HG02884 (cell line): Measurements from ENCODE around the gene KLHDC4.
"Not testable (repeated sequence)": the region's sequence is repeated elsewhere in the genome, so short reads cannot be mapped to it uniquely, and the experiment has no call there.

Experiments used
- ATAC-seq: cut with Tn5 transposase; IDR thresholded peaks from one replicate; pipeline ENCODE4 v1.9.1; 2021; ENCODE audit warnings: mild to moderate bottlenecking, moderate library complexity; ENCODE audit not compliant: unreplicated experiment

Gene KLHDC4

GRCh38 chr16:87788730-87789436 is 23.1 kb upstream of the KLHDC4 start:
- not testable (repeated sequence) for ATAC-seq

- ATAC-seq = not testable (repeated sequence)
These were observed 21.8 kb upstream of the KLHDC4 start for GRCh38 chr16:87787451-87788091.

GRCh38 chr16:87784812-87785211 is 19.0 kb upstream of the KLHDC4 start:
- no peak for ATAC-seq

GRCh38 chr16:87782033-87782432 is 16.2 kb upstream of the KLHDC4 start:
- ATAC-seq = no peak

- no peak for ATAC-seq
These were observed 14.7 kb upstream of the KLHDC4 start for GRCh38 chr16:87780385-87780989.

- no peak for ATAC-seq
These were observed 13.2 kb upstream of the KLHDC4 start for GRCh38 chr16:87778830-87779579.

- ATAC-seq = no peak
These were observed 12.7 kb upstream of the KLHDC4 start for GRCh38 chr16:87778476-87778829.

GRCh38 chr16:87773836-87774235 is 8.1 kb upstream of the KLHDC4 start:
- ATAC-seq = not testable (repeated sequence)

GRCh38 chr16:87767456-87767855 is 1.7 kb upstream of the KLHDC4 start:
- ATAC-seq = not testable (repeated sequence)

GRCh38 chr16:87766485-87766797 is 655 bp upstream of the KLHDC4 start:
- ATAC-seq = no peak

GRCh38 chr16:87765473-87765775 is 362 bp downstream of the KLHDC4 start:
- ATAC-seq = peak; percentile 33

GRCh38 chr16:87764600-87765472 is 950 bp downstream of the KLHDC4 start:
- peak; percentile 14 for ATAC-seq

- no peak for ATAC-seq
These were observed 3.2 kb downstream of the KLHDC4 start for GRCh38 chr16:87762620-87763019.

GRCh38 chr16:87762071-87762571 is 3.7 kb downstream of the KLHDC4 start:
- ATAC-seq = no peak

- ATAC-seq = no peak
These were observed 4.7 kb downstream of the KLHDC4 start for GRCh38 chr16:87761060-87761459.

GRCh38 chr16:87757841-87758426 is 7.9 kb downstream of the KLHDC4 start:
- no peak for ATAC-seq

- no peak for ATAC-seq
These were observed 11.3 kb downstream of the KLHDC4 start for GRCh38 chr16:87754535-87754934.

GRCh38 chr16:87747626-87748414 is 18.0 kb downstream of the KLHDC4 start:
- ATAC-seq = no peak

- ATAC-seq = no peak
These were observed 19.6 kb downstream of the KLHDC4 start for GRCh38 chr16:87746178-87746577.
